GM12875 (cell line): ENCODE results near the gene CYP4F8.

Source experiments
- H3K4me3 ChIP-seq: one replicate; pipeline ENCODE4 v1.5.1; 2011; ENCODE audit warnings: low read depth, low read length, control low read depth
- CTCF ChIP-seq: IDR thresholded peaks from 2 replicates; pipeline ENCODE4 v1.5.1; 2011; ENCODE audit warnings: low read depth, mild to moderate bottlenecking, control low read depth, inconsistent platforms, low read length, moderate library complexity, borderline replicate concordance; ENCODE audit not compliant: insufficient read depth

Gene CYP4F8

GRCh38 chr19:15614507-15615379 is at the start of gene CYP4F8:
TSS of gene CYP4F8 (plus strand) at chr19:15615218. CDS start at chr19:15615617, 399 bp downstream.
- no peak for TF ChIP-seq CTCF
- H3K4me3 ChIP-seq: no peak within 1 kb of the TSS

GRCh38 chr19:15570420-15570819 is 44.6 kb upstream of the CYP4F8 start:
- no peak for TF ChIP-seq CTCF
- no peak overlapping the region for H3K4me3 ChIP-seq

- TF ChIP-seq CTCF: no peak
Observed at GRCh38 chr19:15575406-15575805, 39.6 kb upstream of the CYP4F8 start.

GRCh38 chr19:15576526-15577156 is 38.4 kb upstream of the CYP4F8 start:
- H3K4me3 ChIP-seq: no peak overlapping the region
- TF ChIP-seq CTCF: no peak

More at GRCh38 chr19:15575406-15575805, 39.6 kb upstream of the CYP4F8 start:
- no peak overlapping the region for H3K4me3 ChIP-seq

- TF ChIP-seq CTCF: no peak
Observed at GRCh38 chr19:15577184-15577771, 37.7 kb upstream of the CYP4F8 start.

GRCh38 chr19:15583346-15583745 is 31.7 kb upstream of the CYP4F8 start:
- TF ChIP-seq CTCF: no peak

More at GRCh38 chr19:15577184-15577771, 37.7 kb upstream of the CYP4F8 start:
- no peak overlapping the region for H3K4me3 ChIP-seq

More at GRCh38 chr19:15583346-15583745, 31.7 kb upstream of the CYP4F8 start:
- H3K4me3 ChIP-seq: no peak overlapping the region
